GM12878 (cell line): ENCODE measurements around the gene CENPS.

Experiments used
- CTCF ChIP-seq, 3 experiments: IDR thresholded peaks in 2 of 3; conservative IDR thresholded peaks in 1 of 3; 2 replicates each; pipeline ENCODE4 v1.5.1; 2011; ENCODE audit warnings: low read depth in 3 of 3, low read length in 3 of 3, mild to moderate bottlenecking in 3 of 3, control low read depth in 2 of 3, moderate library complexity in 2 of 3, inconsistent platforms in 1 of 3, mixed read lengths in 1 of 3; ENCODE audit not compliant: control insufficient read depth in 2 of 3, insufficient read depth in 1 of 3; ENCODE audit errors: extremely low read depth in 1 of 3
- ZZZ3 ChIP-seq: IDR thresholded peaks from 2 replicates; pipeline ENCODE4 v1.6.1; 2011; ENCODE audit warnings: low read depth; ENCODE audit not compliant: control insufficient read depth, insufficient read length

GRCh38 chr1:10434590-10434989 lies 4.4 kb downstream of the CENPS start:
- TF ChIP-seq ZZZ3, result no peak
- TF ChIP-seq CTCF (IDR thresholded peaks at IDR 0.05 in 2 of 3, conservative IDR thresholded peaks at IDR 0.05 in 1 of 3; ENCODE audit: control insufficient read depth in 2 of 3, extremely low read depth in 1 of 3, insufficient read depth in 1 of 3, low read depth in 3 of 3, low read length in 3 of 3), result no peak
